ENCODE measurements around the gene TIGD6.

DNA sequence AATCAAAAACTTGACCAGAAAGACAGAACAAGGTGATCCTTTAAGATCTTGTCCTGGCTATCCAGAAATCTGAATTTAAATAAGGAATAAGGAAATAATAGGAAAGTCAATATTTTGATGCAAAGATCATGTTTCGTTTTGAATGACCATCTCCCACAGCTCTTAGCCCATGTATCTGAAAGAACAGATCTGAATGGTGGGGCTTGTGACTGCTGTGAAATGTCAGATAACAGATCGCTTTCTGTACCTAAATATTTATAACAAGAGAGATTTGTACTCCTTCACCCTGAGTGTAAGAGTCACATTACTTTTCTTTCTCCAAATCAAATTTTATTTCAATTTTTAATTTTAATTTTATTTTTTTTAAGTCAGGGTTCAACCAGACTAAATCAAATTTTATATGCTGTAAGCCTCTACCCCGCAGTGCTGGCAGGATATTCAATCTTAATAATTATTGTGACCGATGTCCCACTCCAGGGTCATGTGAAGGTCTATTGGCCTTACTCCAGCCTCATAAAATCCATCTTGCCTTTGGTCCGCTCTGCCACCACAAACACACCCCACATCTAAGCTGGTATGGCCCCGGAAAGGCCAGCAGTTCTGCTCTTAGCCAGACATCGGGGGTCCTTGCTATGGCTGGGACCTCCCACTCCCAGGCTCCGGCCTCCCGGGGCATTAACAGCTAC is 46.9 kb downstream of the TIGD6 start:
- TF ChIP-seq CHD2 (IDR thresholded peaks at IDR 0.05; ENCODE audit: low read depth, low read length) (no peak), SIX5 (IDR thresholded peaks at IDR 0.05; ENCODE audit: borderline replicate concordance in 1 of 2, insufficient read depth in 1 of 2, low read depth in 1 of 2, low read length in 2 of 2) (no peak), FOXK2 (conservative IDR thresholded peaks at IDR 0.05 in 1 of 2, IDR thresholded peaks at IDR 0.05 in 1 of 2; ENCODE audit: low read depth in 2 of 2) (no peak), ZNF507 (tag; conservative IDR thresholded peaks at IDR 0.05) (no peak), SMARCB1 (IDR thresholded peaks at IDR 0.05; ENCODE audit: insufficient read length, low read depth) (no peak), TCF7L2 (IDR thresholded peaks at IDR 0.05; ENCODE audit: low read depth, low read length) (no peak), SMC3 (conservative IDR thresholded peaks at IDR 0.05; ENCODE audit: insufficient read depth, low read depth, low read length) (no peak), POLR2A (conservative IDR thresholded peaks at IDR 0.05) (no peak)
- TF ChIP-seq, protein P1, sequence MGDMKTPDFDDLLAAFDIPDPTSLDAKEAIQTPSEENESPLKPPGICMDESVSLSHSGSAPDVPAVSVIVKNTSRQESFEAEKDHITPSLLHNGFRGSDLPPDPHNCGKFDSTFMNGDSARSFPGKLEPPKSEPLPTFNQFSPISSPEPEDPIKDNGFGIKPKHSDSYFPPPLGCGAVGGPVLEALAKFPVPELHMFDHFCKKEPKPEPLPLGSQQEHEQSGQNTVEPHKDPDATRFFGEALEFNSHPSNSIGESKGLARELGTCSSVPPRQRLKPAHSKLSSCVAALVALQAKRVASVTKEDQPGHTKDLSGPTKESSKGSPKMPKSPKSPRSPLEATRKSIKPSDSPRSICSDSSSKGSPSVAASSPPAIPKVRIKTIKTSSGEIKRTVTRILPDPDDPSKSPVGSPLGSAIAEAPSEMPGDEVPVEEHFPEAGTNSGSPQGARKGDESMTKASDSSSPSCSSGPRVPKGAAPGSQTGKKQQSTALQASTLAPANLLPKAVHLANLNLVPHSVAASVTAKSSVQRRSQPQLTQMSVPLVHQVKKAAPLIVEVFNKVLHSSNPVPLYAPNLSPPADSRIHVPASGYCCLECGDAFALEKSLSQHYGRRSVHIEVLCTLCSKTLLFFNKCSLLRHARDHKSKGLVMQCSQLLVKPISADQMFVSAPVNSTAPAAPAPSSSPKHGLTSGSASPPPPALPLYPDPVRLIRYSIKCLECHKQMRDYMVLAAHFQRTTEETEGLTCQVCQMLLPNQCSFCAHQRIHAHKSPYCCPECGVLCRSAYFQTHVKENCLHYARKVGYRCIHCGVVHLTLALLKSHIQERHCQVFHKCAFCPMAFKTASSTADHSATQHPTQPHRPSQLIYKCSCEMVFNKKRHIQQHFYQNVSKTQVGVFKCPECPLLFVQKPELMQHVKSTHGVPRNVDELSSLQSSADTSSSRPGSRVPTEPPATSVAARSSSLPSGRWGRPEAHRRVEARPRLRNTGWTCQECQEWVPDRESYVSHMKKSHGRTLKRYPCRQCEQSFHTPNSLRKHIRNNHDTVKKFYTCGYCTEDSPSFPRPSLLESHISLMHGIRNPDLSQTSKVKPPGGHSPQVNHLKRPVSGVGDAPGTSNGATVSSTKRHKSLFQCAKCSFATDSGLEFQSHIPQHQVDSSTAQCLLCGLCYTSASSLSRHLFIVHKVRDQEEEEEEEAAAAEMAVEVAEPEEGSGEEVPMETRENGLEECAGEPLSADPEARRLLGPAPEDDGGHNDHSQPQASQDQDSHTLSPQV (IDR thresholded peaks at IDR 0.05) = no peak
